ENCODE measurements around the gene ACTR5. TPM values are rescaled to one million over a fixed set of nuclear protein-coding genes. Genes with fewer than 3 reads are reported as not detected.

Gene ACTR5
- total RNA-seq, 3 donors from 2014 or later, result 8.5 to 15.4 (median 13.0) TPM

GRCh38 chr20:38751360-38751976 is 3.2 kb downstream of the ACTR5 start:
- Histone ChIP-seq H3K36me3 (peaks cover 8% of the 10 kb centered on the region), H3K9me3 (no peaks in the 10 kb centered on the region), H3K4me3 (no peak overlapping the region), H3K4me1 (peaks cover 0 to 7% of the 10 kb centered on the region in 2 donors), H3K27me3 (no peaks in the 10 kb centered on the region), H3K27ac (no peak overlapping the region)
- TF ChIP-seq POLR2AphosphoS5 (IDR thresholded peaks at IDR 0.05) (no peak), CTCF (IDR thresholded peaks at IDR 0.05) (peak in 2 of 3 donors; percentile 58 to 60)
- intact Hi-C loops (cut with DNase I; ENCODE audit: low total_unique reads), result loop anchor here (10.0 kb wide), 1 partner anchor 107 kb away; no protein-coding TSS in a partner anchor
- DNase-seq (ENCODE audit: low spot score in 2 of 2), result no peak

DNA sequence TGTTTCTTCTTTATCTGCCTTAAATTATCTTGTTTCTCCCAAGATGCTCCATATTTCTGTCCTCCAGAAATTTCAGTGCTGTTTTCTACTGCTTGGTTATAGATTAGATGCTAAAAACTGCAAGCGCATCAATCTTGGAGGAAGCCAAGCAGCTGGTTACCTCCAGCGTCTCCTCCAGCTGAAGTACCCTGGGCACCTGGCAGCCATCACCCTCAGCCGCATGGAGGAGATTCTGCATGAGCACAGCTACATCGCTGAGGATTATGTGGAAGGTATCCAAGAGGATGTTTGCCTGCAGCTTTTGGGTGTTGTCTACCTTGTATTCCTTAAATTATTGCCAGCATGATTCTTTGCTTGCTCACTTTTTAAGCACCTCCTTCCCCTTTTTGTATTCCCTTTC is 3.8 kb downstream of the ACTR5 start:
- intact Hi-C loops (cut with DNase I; ENCODE audit: low total_unique reads), result loop anchor here (10.0 kb wide), 1 partner anchor 107 kb away; no protein-coding TSS in a partner anchor
- H3K4me1 ChIP-seq, result peaks cover 0 to 7% of the 10 kb centered on the region in 2 donors
- H3K36me3 ChIP-seq, result peaks cover 8% of the 10 kb centered on the region

GRCh38 chr20:38754924-38755323 is 6.7 kb downstream of the ACTR5 start:
- TF ChIP-seq POLR2AphosphoS5 (IDR thresholded peaks at IDR 0.05), result no peak
- TF ChIP-seq CTCF (IDR thresholded peaks at IDR 0.05), result no peak
- no peak for TF ChIP-seq POLR2A (IDR thresholded peaks at IDR 0.05)
- peaks cover 8% of the 10 kb centered on the region for H3K36me3 ChIP-seq
- H3K4me1 ChIP-seq, result no peaks in the 10 kb centered on the region
- H3K27ac ChIP-seq, result no peak overlapping the region
- no peak overlapping the region for H3K4me3 ChIP-seq
- DNase-seq (ENCODE audit: low spot score in 2 of 2), result no peak
- intact Hi-C loops (cut with DNase I; ENCODE audit: low total_unique reads), result loop anchor here (10.0 kb wide), 1 partner anchor 110 kb away; no protein-coding TSS in a partner anchor
- no peaks in the 10 kb centered on the region for H3K9me3 ChIP-seq
- no peaks in the 10 kb centered on the region for H3K27me3 ChIP-seq

More for the DNA sequence above, 3.8 kb downstream of the ACTR5 start:
- TF ChIP-seq POLR2A (IDR thresholded peaks at IDR 0.05) (no peak), CTCF (IDR thresholded peaks at IDR 0.05) (no peak), POLR2AphosphoS5 (IDR thresholded peaks at IDR 0.05) (no peak)
- Histone ChIP-seq H3K4me3 (no peak overlapping the region), H3K27ac (no peak overlapping the region), H3K9me3 (no peaks in the 10 kb centered on the region), H3K27me3 (no peaks in the 10 kb centered on the region)
- DNase-seq (ENCODE audit: low spot score in 2 of 2), result no peak

DNA sequence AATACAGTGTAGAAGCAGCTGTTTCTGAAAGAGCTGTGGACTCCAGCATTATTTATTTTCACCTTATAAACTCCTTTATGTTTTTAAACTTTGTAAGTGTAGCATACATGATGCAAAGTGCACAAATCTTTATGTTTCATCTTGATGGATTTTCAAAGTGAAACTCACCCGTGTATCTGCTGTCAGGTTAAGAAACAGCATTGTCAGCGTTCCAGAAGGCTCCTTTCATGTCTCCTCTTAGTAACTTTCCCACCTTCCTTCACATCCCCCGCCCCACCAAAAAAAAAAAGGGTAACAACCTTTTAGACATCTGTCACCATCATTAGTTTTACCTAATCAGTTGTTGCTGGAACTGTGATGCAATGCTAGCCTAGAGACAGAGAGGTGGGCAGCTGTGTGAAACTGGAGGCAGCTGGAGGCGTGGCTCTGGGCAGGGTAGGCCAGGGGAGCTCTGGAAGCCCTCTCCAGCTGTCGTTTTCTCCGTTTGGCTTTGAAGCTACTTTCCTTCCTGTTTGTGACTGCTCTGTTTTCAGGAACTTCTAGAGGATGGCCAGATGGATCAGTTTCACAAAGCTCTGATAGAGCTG is 7.2 kb downstream of the ACTR5 start:
- TF ChIP-seq POLR2AphosphoS5 (IDR thresholded peaks at IDR 0.05) (no peak), POLR2A (IDR thresholded peaks at IDR 0.05) (no peak), CTCF (IDR thresholded peaks at IDR 0.05) (no peak)
- Histone ChIP-seq H3K27ac (no peak overlapping the region), H3K9me3 (no peaks in the 10 kb centered on the region), H3K4me3 (no peak overlapping the region), H3K27me3 (no peaks in the 10 kb centered on the region), H3K4me1 (no peaks in the 10 kb centered on the region), H3K36me3 (peaks cover 8% of the 10 kb centered on the region)
- intact Hi-C loops (cut with DNase I; ENCODE audit: low total_unique reads), result loop anchor here (10.0 kb wide), 1 partner anchor 111 kb away; no protein-coding TSS in a partner anchor
- DNase-seq (ENCODE audit: low spot score in 2 of 2), result no peak

DNA sequence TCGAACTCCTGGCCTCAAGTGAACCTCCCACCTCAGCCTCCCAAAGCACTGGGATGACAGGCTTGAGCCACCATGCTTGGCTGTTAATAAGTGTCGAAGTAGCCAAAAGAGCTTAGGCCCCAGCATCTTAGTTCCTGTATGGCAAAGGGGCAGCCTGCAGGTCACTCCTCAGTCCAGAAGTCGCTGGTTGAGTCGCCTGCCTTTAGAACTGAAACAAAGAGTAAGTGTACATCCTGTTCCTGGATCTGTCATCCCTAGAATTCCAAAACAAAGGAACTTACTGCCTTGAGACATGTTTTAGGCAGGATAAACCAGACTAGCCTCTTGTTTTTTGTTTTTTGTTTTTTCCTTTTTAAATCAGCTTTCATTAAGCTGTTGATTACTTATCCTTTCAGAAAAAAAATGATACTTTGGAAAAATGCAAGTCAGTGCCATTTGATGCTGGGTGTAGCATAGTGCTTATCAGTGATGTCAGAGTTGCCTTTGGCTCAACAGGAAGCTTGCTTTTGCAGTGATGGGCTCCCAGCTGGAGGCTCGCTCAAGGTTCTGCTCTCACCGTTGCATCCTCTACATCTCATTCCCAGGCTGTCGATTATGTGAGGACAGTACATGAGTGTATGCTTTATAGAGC is 9.0 kb downstream of the ACTR5 start:
- TF ChIP-seq POLR2AphosphoS5 (IDR thresholded peaks at IDR 0.05), result no peak
- TF ChIP-seq POLR2A (IDR thresholded peaks at IDR 0.05), result no peak
- TF ChIP-seq CTCF (IDR thresholded peaks at IDR 0.05), result no peak
- Histone ChIP-seq H3K27me3 (no peaks in the 10 kb centered on the region), H3K4me1 (no peaks in the 10 kb centered on the region), H3K9me3 (no peaks in the 10 kb centered on the region), H3K27ac (no peak overlapping the region), H3K36me3 (peaks cover 8% of the 10 kb centered on the region), H3K4me3 (no peak overlapping the region)
- intact Hi-C loops (cut with DNase I; ENCODE audit: low total_unique reads), result loop anchor here (10.0 kb wide), 1 partner anchor 112 kb away; no protein-coding TSS in a partner anchor
- no peak for DNase-seq (ENCODE audit: low spot score in 2 of 2)
